Measurements from ENCODE around the gene HEPN1.
"Not testable (repeated sequence)": the region's sequence is repeated elsewhere in the genome, so short reads cannot be mapped to it uniquely, and the experiment has no call there.

Gene HEPN1

GRCh38 chr11:124942466-124943253 lies 23.6 kb downstream of the HEPN1 start:
- no peak for DNase-seq (ENCODE audit: low read depth in 2 of 2)

- no peak for DNase-seq (ENCODE audit: low read depth in 2 of 2)
Observed at GRCh38 chr11:124943254-124943616, 24.2 kb downstream of the HEPN1 start.

- no peak for DNase-seq (ENCODE audit: low read depth in 2 of 2)
Observed at GRCh38 chr11:124943741-124944140, 24.7 kb downstream of the HEPN1 start.

GRCh38 chr11:124944565-124944964 lies 25.5 kb downstream of the HEPN1 start:
- DNase-seq (ENCODE audit: low read depth in 2 of 2), result no peak

GRCh38 chr11:124945826-124946225 lies 26.8 kb downstream of the HEPN1 start:
- no peak for DNase-seq (ENCODE audit: low read depth in 2 of 2)

GRCh38 chr11:124946735-124947141 lies 27.7 kb downstream of the HEPN1 start:
- no peak for DNase-seq (ENCODE audit: low read depth in 2 of 2)

GRCh38 chr11:124950601-124951330 lies 31.7 kb downstream of the HEPN1 start:
- no peak for DNase-seq (ENCODE audit: low read depth in 2 of 2)

GRCh38 chr11:124951341-124951740 lies 32.3 kb downstream of the HEPN1 start:
- no peak for DNase-seq (ENCODE audit: low read depth in 2 of 2)

- DNase-seq (ENCODE audit: low read depth in 2 of 2), result peak; percentile 93 to 95
Observed at GRCh38 chr11:124953753-124954589, 34.9 kb downstream of the HEPN1 start, which contains the start of gene CCDC15. Gene CCDC15 (plus strand): TSS chr11:124954202. CDS start chr11:124954733, 531 bp downstream.

- DNase-seq (ENCODE audit: low read depth in 2 of 2), result no peak
Observed at GRCh38 chr11:124954590-124954955, 35.5 kb downstream of the HEPN1 start.

GRCh38 chr11:124955035-124955434 lies 36.0 kb downstream of the HEPN1 start:
- DNase-seq (ENCODE audit: low read depth in 2 of 2), result no peak

GRCh38 chr11:124961972-124962609 lies 43.0 kb downstream of the HEPN1 start:
- no peak for DNase-seq (ENCODE audit: low read depth in 2 of 2)

- not testable (repeated sequence) for DNase-seq (ENCODE audit: low read depth in 2 of 2)
Observed at GRCh38 chr11:124968197-124968596, 49.1 kb downstream of the HEPN1 start.

Data from stimulated activated CD8-positive, alpha-beta memory T cell treated with anti-CD3 and anti-CD28 coated beads, Interleukin-2, amount 100 ng/mL, for 48 hours (primary cell).